ENCODE measurements around the gene ITGB4.

Gene ITGB4

DNA sequence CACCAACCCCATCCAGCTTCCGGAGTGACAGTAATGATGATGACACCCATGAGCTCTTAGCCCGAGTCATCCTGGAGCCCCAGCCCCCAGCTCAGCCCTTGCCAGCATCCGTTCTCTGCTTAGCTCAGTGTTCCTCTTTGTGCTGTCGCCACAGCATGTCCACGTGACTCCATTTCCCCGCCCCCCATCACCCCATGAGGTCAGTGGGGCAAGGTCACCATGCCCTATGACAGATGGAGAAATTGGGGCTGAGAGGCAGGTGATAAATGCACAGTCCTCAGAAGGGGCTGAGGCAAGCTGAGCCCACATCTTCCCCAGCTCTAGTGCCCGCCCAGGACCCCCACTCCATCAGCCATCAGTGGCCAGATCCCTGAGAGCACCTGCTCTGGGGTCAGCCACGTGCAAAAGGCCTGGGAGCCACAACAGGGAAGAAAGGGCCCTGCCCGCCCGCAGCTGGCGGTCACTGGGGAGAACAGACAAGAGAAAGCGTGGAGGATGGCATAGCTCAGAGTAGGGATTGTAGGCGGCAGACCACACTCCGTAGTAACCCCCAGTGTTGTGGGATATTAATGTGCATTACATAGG lies 17.1 kb downstream of the ITGB4 start:
- no peak overlapping the region for H3K4me3 ChIP-seq (ENCODE audit: low read length)
- TF ChIP-seq, protein P1, sequence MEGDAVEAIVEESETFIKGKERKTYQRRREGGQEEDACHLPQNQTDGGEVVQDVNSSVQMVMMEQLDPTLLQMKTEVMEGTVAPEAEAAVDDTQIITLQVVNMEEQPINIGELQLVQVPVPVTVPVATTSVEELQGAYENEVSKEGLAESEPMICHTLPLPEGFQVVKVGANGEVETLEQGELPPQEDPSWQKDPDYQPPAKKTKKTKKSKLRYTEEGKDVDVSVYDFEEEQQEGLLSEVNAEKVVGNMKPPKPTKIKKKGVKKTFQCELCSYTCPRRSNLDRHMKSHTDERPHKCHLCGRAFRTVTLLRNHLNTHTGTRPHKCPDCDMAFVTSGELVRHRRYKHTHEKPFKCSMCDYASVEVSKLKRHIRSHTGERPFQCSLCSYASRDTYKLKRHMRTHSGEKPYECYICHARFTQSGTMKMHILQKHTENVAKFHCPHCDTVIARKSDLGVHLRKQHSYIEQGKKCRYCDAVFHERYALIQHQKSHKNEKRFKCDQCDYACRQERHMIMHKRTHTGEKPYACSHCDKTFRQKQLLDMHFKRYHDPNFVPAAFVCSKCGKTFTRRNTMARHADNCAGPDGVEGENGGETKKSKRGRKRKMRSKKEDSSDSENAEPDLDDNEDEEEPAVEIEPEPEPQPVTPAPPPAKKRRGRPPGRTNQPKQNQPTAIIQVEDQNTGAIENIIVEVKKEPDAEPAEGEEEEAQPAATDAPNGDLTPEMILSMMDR (conservative IDR thresholded peaks at IDR 0.05; ENCODE audit: low read length), result no peak
- peak; percentile 55 for DNase-seq (ENCODE audit: low read depth)

DNA sequence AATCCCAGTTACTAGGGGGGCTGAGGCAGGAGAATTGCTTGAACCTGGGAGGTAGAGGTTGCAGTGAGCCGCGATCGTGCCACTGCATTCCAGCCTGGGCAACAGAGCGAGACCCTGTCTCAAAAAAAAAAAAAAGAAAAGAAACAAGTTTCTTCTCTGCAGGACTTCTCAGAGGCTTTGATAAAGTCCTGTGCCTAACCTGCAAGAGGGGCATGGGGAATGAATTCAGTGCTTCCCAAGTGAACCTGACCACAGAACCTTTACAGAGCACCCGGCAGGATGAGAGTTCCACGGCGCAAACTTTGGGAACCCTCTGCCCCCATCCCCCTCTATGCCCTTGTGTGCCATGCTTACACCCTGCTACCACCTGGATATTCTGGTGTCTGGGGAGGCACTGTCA lies 17.9 kb downstream of the ITGB4 start:
- TF ChIP-seq, protein P1 (conservative IDR thresholded peaks at IDR 0.05; ENCODE audit: low read length), result no peak
- DNase-seq (ENCODE audit: low read depth), result no peak
- H3K4me3 ChIP-seq (ENCODE audit: low read length), result no peak overlapping the region

DNA sequence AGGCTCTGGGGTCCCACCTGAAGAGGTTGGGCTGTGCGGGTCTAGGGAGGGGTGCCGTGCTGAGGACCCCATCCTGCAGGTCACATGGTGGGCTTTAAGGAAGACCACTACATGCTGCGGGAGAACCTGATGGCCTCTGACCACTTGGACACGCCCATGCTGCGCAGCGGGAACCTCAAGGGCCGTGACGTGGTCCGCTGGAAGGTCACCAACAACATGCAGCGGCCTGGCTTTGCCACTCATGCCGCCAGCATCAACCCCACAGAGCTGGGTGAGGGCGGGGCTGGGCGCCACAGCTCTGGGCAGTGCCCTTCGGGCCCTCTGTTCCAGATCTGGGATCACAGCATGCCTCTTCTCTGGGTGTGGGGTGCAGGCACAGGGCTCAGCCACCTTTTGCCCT lies 18.5 kb downstream of the ITGB4 start:
- DNase-seq (ENCODE audit: low read depth), result no peak
- H3K4me3 ChIP-seq (ENCODE audit: low read length), result no peak overlapping the region
- TF ChIP-seq, protein P1 (conservative IDR thresholded peaks at IDR 0.05; ENCODE audit: low read length), result no peak

DNA sequence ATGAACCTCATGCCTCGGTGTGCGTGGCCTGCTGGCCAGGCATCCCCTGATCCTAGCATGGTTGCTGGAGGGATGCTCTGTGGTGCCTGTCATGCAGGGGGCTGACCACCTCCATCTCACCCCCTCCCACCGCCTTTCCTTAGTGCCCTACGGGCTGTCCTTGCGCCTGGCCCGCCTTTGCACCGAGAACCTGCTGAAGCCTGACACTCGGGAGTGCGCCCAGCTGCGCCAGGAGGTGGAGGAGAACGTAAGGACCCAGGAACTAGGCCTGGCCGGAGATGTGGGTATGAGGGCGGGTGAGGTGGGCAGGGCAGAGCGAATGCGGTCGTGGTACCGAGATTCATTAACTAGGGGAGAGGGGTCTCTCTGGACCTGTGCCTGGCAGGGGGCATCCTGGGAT lies 19.0 kb downstream of the ITGB4 start:
- H3K4me3 ChIP-seq (ENCODE audit: low read length), result no peak overlapping the region
- TF ChIP-seq, protein P1 (conservative IDR thresholded peaks at IDR 0.05; ENCODE audit: low read length), result no peak
- DNase-seq (ENCODE audit: low read depth), result no peak

DNA sequence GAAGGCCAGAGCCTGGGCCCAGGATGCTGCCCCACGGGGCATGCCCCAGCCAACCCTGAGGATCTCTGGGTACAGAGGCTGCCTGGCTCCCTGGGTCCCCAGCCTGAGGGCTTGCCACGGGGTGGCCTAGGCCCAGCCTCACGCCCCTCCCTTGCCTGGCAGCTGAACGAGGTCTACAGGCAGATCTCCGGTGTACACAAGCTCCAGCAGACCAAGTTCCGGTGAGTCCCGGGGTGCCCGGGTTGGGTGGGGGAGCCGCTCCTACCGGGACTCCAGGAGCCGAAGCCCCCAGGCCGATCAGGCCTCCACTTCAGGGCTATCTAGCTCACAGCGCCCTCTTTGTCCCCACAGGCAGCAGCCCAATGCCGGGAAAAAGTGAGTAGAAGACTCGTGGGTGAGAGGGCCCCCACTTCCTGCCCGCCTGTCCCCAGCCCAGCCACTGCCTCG lies 19.4 kb downstream of the ITGB4 start:
- H3K4me3 ChIP-seq (ENCODE audit: low read length), result no peak overlapping the region
- DNase-seq (ENCODE audit: low read depth), result no peak
- TF ChIP-seq, protein P1 (conservative IDR thresholded peaks at IDR 0.05; ENCODE audit: low read length), result no peak

DNA sequence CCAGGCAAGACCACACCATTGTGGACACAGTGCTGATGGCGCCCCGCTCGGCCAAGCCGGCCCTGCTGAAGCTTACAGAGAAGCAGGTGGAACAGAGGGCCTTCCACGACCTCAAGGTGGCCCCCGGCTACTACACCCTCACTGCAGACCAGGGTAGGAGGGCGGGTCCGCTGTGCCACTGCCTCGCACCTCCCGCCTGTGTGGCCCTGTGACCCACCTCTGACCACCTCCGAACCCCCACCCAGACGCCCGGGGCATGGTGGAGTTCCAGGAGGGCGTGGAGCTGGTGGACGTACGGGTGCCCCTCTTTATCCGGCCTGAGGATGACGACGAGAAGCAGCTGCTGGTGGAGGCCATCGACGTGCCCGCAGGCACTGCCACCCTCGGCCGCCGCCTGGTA lies 21.1 kb downstream of the ITGB4 start:
- TF ChIP-seq, protein P1 (conservative IDR thresholded peaks at IDR 0.05; ENCODE audit: low read length), result no peak
- no peak overlapping the region for H3K4me3 ChIP-seq (ENCODE audit: low read length)
- no peak for DNase-seq (ENCODE audit: low read depth)

DNA sequence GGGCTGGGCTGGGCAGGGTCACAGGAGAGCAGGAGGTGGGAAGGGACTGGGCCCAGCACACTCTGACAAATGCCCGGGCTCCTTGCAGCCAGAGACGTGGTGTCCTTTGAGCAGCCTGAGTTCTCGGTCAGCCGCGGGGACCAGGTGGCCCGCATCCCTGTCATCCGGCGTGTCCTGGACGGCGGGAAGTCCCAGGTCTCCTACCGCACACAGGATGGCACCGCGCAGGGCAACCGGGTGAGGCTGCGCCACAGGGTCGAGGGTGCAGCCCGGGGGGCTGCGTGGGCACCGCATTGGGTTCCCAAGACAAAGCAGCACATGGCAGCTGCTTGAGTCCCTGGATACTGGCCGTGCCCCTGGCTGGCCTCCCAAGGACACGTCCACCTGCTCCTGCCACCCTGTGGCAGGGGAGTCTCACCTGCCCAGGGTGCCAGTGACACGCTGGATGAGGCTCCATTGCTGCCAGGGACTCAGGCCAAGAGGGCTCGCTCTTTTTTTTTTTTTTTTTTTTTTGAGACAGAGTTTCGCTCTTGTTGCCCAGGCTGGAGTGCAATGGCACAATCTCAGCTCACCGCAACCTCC lies 22.5 kb downstream of the ITGB4 start:
- H3K4me3 ChIP-seq (ENCODE audit: low read length), result no peak overlapping the region
- no peak for DNase-seq (ENCODE audit: low read depth)
- TF ChIP-seq, protein P1 (conservative IDR thresholded peaks at IDR 0.05; ENCODE audit: low read length), result no peak
